OCI-LY7 (cell line): ENCODE measurements around the gene FRMD7.

Experiments used
- EZH2phosphoT487 ChIP-seq: fragments of 200-600 bp; sonication (generic); IDR thresholded peaks from 2 replicates; pipeline ENCODE4 v1.6.1; 2018; ENCODE audit warnings: low read depth, borderline replicate concordance, mild to moderate bottlenecking, mixed run types, antibody characterized with exemption, low read length, moderate library complexity, mixed read lengths
- TF ChIP-seq, protein P1 (sequence below): fragments of 200-600 bp; sonication (generic); conservative IDR thresholded peaks from 2 replicates; pipeline ENCODE4 v1.5.1; 2014; ENCODE audit warnings: mild to moderate bottlenecking, antibody characterized with exemption, low read length, moderate library complexity, mixed read lengths

DNA sequence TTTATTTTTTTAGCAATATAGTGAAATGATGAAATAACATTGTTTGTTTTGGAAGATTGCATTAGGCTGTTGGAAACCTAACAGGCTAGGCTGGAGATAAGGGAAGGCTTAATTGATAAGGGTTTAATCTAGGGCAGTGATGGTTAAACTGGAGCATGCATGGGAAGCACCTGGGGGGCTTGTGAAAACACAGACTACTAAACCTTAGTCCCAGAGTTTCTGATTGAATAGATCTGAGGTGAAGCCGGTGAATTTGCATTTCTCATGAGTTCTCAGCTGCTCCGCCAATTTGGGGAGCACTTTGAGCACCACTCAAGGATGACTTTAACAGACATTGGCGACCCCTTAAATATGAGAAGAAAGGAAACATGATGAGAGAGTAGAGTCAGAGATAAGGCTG is 93.2 kb downstream of the FRMD7 start:
- TF ChIP-seq, protein P1, sequence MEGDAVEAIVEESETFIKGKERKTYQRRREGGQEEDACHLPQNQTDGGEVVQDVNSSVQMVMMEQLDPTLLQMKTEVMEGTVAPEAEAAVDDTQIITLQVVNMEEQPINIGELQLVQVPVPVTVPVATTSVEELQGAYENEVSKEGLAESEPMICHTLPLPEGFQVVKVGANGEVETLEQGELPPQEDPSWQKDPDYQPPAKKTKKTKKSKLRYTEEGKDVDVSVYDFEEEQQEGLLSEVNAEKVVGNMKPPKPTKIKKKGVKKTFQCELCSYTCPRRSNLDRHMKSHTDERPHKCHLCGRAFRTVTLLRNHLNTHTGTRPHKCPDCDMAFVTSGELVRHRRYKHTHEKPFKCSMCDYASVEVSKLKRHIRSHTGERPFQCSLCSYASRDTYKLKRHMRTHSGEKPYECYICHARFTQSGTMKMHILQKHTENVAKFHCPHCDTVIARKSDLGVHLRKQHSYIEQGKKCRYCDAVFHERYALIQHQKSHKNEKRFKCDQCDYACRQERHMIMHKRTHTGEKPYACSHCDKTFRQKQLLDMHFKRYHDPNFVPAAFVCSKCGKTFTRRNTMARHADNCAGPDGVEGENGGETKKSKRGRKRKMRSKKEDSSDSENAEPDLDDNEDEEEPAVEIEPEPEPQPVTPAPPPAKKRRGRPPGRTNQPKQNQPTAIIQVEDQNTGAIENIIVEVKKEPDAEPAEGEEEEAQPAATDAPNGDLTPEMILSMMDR: no peak
- TF ChIP-seq EZH2phosphoT487: no peak
